Right atrium auricular region (tissue), 2 donors: ENCODE measurements around the gene RAVER2. TPM values are rescaled to one million over a fixed set of nuclear protein-coding genes. Genes with fewer than 3 reads are reported as not detected.
"Not testable (repeated sequence)": the region's sequence is repeated elsewhere in the genome, so short reads cannot be mapped to it uniquely, and the experiment has no call there.

Source experiments
- DNase-seq: peaks from one replicate; pipeline ENCODE4 v3.0.0-alpha.2; 2019; ENCODE audit warnings: low spot score
- H3K27ac ChIP-seq, 2 donors: fragments of 200-600 bp; sonication (generic); 1 replicate in 1 of 2; 2 replicates in 1 of 2; pipeline ENCODE4 v1.5.1; 2016 to 2019
- H3K27me3 ChIP-seq, 2 donors: fragments of 200-600 bp; sonication (generic); one replicate each; pipeline versions ENCODE4 v1.5.1 to v1.6.0; 2017 to 2019
- H3K36me3 ChIP-seq: fragments of 200-600 bp; sonication (generic); one replicate; pipeline ENCODE4 v1.5.1; 2016
- H3K4me1 ChIP-seq, 2 donors: fragments of 200-600 bp; sonication (generic); one replicate each; pipeline versions ENCODE4 v1.5.1 to v1.6.0; 2017 to 2019
- H3K4me3 ChIP-seq, 2 donors: fragments of 200-600 bp; sonication (generic); 1 replicate in 1 of 2; 2 replicates in 1 of 2; pipeline ENCODE4 v1.5.1; 2017 to 2019; ENCODE audit warnings: mild to moderate bottlenecking in 1 of 2, moderate library complexity in 1 of 2
- H3K9me3 ChIP-seq, 2 donors: fragments of 200-600 bp; sonication (generic); one replicate each; pipeline ENCODE4 v1.5.1; 2019
- CTCF ChIP-seq, 2 donors: fragments of 200-600 bp; sonication (generic); IDR thresholded peaks; one replicate each; pipeline ENCODE4 v1.5.1; 2019; ENCODE audit warnings: antibody characterized with exemption in 2 of 2
- total RNA-seq, 2 donors: library from RNA; depleted of rRNA; stranded (reverse); fragments of >200 nt; gene quantifications; one replicate each; pipeline ENCODE4 v1.1.0, GENCODE V29; 2016

RAVER2 gene
- total RNA-seq, 2 donors from 2014 or later = 11.5 to 23.2 TPM

- TF ChIP-seq CTCF (IDR thresholded peaks at IDR 0.05) = no peak
- Histone ChIP-seq H3K4me1 (no peaks in the 10 kb centered on the region), H3K4me3 (no peak overlapping the region), H3K27me3 (no peaks in the 10 kb centered on the region), H3K9me3 (no peaks in the 10 kb centered on the region), H3K27ac (no peak overlapping the region), H3K36me3 (no peaks in the 10 kb centered on the region)
- DNase-seq = no peak
Observed at GRCh38 chr1:64721576-64722145, 23.2 kb upstream of the RAVER2 start.

GRCh38 chr1:64727861-64728260 lies 17.0 kb upstream of the RAVER2 start:
- H3K27me3 ChIP-seq = no peaks in the 10 kb centered on the region
- no peak for TF ChIP-seq CTCF (IDR thresholded peaks at IDR 0.05)
- H3K4me1 ChIP-seq = no peaks in the 10 kb centered on the region
- H3K36me3 ChIP-seq = no peaks in the 10 kb centered on the region
- no peak overlapping the region for H3K4me3 ChIP-seq
- DNase-seq = no peak
- H3K27ac ChIP-seq = no peak overlapping the region
- no peaks in the 10 kb centered on the region for H3K9me3 ChIP-seq

GRCh38 chr1:64733581-64734286 lies 11.1 kb upstream of the RAVER2 start:
- H3K4me1 ChIP-seq = no peaks in the 10 kb centered on the region
- no peak overlapping the region for H3K4me3 ChIP-seq
- H3K27ac ChIP-seq = no peak overlapping the region
- H3K9me3 ChIP-seq = no peaks in the 10 kb centered on the region
- H3K36me3 ChIP-seq = no peaks in the 10 kb centered on the region
- H3K27me3 ChIP-seq = no peaks in the 10 kb centered on the region
- no peak for DNase-seq
- no peak for TF ChIP-seq CTCF (IDR thresholded peaks at IDR 0.05)

- H3K27ac ChIP-seq = no peak overlapping the region
Observed at GRCh38 chr1:64734287-64734652, 10.6 kb upstream of the RAVER2 start.

GRCh38 chr1:64740687-64741086 lies 4.2 kb upstream of the RAVER2 start:
- H3K4me1 ChIP-seq, DNase-seq, H3K36me3 ChIP-seq, H3K9me3 ChIP-seq, H3K27me3 ChIP-seq, H3K4me3 ChIP-seq, H3K27ac ChIP-seq: not testable (repeated sequence)

More at GRCh38 chr1:64734287-64734652, 10.6 kb upstream of the RAVER2 start:
- Histone ChIP-seq H3K9me3 (no peaks in the 10 kb centered on the region), H3K4me1 (no peaks in the 10 kb centered on the region), H3K36me3 (no peaks in the 10 kb centered on the region), H3K4me3 (no peak overlapping the region), H3K27me3 (no peaks in the 10 kb centered on the region)
- TF ChIP-seq CTCF (IDR thresholded peaks at IDR 0.05) = no peak
- no peak for DNase-seq

- Histone ChIP-seq H3K27ac (peak overlapping the region; percentile 80 to 90), H3K36me3 (no peaks in the 10 kb centered on the region), H3K4me3 (peak overlapping the region; percentile 82 to 85), H3K9me3 (no peaks in the 10 kb centered on the region), H3K27me3 (no peaks in the 10 kb centered on the region), H3K4me1 (peaks cover 0 to 16% of the 10 kb centered on the region in 2 donors)
- DNase-seq = no peak
- no peak for TF ChIP-seq CTCF (IDR thresholded peaks at IDR 0.05)
Observed at GRCh38 chr1:64743954-64744491, 852 bp upstream of the RAVER2 start.
